DMS79 treated with DMSO at 0.1 percent for 48 hours (cell line): ENCODE results near the gene CHST11.

Experiments
- DNase-seq: peaks from one replicate; lab custom pipeline; 2025; lab: John Stamatoyannopoulos, UW

Gene CHST11

GRCh38 chr12:104583301-104583700, 126.6 kb downstream of the CHST11 start:
- DNase-seq, result no peak

DNA sequence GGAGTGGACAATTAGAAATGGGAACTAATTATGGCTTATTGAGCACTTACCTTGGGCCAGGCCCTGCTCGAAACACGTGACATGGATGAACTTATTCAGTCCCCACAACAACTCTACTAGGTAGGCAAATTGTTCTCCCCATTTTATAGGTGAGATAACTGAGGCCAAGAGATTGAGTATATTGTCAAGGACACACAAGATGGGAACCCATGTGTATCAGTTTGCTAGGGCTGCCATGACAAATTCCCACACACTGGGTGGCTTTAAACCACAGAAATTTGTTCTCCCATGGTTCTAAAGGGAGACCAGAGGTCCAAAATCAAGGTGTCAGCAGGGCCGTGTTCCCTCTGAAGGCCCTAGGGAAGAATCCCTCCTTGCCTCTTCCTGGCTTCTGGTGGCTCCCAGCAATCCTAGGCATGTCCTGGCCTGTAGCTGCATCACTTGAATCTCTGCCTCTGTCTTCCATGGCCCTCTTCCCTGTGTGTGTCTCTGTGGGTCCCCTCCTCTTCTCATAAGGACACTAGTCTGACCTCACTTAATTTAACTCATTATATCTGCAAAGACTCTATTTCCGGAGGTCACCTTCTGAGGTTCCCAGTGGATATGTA, 128.8 kb downstream of the CHST11 start:
- no peak for DNase-seq

DNA sequence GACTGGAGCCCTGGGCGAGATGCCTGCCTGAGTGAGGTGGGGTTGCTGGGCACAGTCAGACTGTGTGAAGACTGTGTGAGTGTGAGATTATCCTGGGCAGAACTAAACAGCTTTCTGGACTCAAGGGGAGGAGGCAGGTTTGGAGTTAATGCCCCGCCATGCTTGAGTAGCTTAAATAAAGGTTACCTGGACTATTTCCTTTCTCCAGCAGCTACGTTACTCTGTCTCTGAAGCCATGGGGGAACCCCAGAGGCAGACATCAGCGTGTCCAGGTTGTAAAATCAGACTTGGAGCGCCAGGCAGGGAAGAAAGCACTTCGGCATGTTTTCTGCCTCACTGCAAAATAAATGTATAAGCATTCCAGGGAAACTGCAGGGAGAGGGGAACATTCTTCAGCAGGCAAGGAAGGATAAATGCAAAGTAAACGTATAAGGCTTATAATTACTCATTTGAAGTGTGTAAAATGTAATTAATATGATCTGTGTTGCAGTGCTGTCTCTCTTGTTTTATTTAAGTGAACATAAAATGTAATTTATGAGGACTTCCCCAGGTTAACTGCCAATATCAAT, 129.7 kb downstream of the CHST11 start:
- peak; percentile 66 for DNase-seq

DNA sequence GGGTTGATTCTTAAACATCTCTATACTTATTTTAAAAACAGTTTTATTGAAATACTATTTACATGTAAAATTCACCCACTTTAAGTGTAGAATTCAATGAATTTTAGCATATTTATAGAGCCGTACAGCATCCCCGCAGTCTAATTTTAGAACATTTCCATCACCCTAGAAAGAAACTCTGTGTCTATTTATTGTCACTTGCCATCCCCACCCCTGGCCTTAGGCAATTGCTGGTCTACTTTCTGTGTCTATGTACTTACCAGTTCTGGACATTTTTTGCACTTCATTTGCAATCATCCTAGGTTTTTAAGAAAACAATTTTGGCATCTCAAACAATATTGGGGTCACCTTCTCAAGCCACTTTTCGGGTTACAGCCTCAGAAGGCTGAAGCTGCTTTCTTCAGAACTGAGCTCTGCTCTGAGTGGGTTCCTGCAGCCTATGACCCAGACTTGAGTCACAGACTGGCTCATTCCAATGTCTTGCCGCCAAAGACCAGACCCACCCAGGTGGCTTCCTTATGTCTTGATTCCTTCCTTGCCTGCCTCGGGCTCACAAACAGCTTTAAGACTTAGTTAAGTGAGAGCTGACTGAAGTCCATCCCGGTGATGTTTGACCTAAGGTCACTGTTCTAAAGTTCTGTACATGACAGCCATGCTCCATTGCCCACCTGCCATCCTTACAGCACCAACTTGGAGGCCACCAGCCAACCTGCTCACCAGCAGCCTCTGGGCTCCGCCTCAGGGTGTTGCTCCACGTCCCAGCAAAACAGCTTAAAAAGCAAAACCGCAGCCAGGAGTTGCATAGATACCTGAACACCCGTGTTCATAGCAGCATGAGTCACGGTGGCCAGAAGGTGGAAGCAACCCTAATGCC, 131.5 kb downstream of the CHST11 start:
- DNase-seq, result no peak

GRCh38 chr12:104588921-104589590, 132.3 kb downstream of the CHST11 start:
- DNase-seq, result no peak

DNA sequence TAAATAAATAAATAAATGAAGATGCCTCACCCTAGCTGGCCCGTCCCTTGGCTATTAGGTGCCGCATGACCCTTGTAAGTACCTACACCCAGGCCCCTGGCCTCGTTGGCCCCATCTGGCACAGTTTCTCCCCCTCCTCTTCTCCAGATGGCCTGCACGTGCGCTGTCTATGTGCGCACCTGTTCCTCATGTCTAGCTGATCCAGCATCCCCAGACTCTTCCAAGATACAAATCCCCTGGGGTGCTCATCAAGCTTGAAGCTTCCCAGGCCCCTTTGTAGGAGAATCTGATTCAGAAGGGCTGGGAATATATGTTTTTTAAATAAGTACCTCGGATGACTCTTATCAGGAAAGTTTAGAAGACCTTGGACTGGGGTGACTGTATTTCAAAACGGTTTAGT, 133.3 kb downstream of the CHST11 start:
- DNase-seq, result no peak

GRCh38 chr12:104591257-104591885, 134.6 kb downstream of the CHST11 start:
- DNase-seq, result no peak

- DNase-seq, result no peak
Measured at GRCh38 chr12:104593482-104593881, 136.7 kb downstream of the CHST11 start.

DNA sequence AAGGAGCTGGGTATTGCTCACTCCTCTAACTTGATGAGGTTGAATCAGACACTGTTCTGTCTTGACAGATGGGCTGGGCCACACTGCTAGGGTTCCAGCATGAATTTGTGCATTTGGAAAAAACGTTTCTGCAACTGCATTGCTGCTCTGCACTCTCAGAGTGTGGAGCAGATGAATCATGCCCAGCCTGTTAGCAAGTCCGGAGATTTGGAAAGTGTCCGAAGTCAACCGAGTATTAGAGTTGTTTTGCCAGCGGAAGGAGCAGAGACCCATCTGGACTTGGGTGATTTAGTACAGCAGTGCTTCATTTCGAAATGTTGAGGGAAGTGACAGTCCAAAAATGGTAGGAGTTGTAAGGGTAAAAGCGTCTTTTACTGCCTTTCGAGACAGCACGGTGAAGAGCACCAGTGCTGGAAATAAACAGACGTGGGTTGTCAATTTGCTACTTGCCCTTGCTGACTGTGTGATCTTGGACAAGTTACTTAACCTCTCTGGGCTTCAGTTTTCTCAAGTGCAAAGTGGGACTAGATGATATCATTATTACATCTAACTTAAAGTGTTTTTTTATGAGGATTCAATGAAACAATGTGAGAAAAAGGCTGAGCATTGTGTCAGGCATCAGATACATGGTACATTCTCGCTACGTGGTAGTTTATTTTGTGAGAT, 139.5 kb downstream of the CHST11 start:
- no peak for DNase-seq

GRCh38 chr12:104596898-104597843, 140.4 kb downstream of the CHST11 start:
- DNase-seq, result no peak

GRCh38 chr12:104598342-104599271, 141.9 kb downstream of the CHST11 start:
- DNase-seq, result no peak

DNA sequence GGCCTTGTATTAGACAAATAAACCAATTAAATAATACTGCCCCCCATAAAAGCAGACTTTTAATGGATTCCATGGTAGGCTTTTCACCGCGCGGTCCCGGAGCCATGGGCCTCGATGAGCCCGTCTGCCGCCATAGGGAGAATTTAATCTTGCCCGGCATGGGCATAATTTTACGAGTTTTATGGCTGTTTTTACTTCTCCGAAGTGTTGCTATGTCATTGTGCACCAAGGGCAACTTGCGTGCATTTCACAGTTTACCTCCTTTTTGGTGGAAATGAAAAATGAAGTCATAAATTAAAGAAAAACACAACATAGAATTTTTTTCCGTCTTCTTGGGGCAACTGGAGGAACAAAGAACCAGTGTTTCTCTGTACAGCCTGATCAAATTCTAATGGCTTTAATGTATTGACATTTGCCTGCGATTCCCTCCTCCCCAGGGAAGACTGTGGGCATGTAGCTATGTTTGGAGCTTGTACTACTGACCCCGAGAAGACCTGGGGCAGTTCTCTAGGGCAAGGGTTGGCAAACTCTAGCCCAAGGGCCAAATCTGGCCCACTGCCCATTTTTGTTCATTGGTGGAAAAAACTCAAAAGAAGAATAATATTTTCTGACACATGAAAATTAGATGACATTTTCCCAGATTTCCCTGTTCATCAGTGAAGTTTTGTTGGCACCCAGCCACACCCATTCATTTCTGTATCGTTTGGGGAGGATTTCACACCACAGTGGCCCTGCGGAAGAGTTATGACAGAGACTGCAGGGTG, 142.7 kb downstream of the CHST11 start:
- no peak for DNase-seq

GRCh38 chr12:104600036-104600712, 143.4 kb downstream of the CHST11 start:
- DNase-seq, result no peak

DNA sequence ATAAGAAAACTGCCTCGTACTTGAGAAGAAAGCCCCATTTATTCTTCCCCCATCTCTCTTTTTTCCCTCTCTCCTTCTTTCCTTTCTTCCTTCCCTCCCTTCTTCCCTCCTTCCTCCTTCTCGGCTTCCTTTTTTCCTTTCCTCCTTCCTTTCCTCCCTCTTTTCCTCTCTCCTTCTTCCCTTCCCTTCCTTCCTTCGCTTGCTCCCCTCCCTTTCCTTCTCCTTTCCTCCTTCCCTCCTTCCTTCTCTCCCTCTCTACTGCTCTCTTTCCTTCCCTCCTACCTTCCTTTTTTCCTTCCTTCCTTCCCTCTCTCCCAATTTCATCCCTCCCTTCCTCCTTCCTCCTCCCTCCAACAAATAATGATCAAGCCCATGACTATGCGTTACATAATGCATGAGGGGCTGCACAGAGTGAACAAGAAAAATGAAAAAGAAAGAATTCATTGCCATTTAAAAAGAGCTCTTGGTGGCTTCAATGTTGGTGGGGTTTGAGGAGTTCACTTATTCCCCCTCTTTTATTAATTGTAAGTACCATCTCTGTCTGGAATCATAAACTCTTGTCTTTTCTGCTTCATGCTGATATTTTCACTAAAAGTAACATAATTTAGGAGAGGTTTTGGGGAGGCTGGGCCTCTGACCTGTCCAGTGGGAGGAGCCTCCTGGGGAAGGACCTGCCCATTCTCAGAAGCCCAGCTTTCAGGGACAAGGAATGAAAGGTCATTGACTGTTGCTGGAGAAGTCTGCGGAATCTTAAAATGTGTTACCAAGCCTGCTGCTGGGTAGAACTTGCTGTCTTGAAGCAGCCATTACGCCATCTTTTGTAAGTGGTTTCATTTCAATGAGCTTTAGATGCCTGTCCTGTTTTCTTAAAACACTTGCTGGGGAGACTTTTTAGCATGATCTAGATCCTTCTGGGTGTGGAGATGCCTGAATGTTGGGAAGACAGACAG, 144.3 kb downstream of the CHST11 start:
- no peak for DNase-seq

DNA sequence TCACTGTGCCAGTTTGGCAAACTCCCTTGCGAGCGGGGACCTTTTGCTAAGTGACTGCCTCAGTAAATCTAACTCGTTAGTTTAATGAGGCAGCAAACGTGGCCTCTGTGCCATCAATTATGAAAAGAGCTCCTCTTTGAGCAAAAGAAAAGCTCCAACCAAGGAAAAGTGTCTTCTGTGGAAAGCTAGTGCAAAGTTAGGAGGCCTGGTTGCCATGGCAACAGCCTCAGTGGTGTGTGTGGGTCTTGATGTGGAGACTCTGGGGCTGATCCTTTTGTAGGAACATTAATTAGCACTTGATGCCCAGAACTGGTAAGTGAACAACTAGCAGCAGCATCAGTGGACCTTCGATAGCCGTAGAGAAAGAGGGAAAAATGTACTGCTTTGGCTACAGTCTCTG, 145.7 kb downstream of the CHST11 start:
- no peak for DNase-seq

GRCh38 chr12:104602896-104603295, 146.1 kb downstream of the CHST11 start:
- DNase-seq, result no peak

DNA sequence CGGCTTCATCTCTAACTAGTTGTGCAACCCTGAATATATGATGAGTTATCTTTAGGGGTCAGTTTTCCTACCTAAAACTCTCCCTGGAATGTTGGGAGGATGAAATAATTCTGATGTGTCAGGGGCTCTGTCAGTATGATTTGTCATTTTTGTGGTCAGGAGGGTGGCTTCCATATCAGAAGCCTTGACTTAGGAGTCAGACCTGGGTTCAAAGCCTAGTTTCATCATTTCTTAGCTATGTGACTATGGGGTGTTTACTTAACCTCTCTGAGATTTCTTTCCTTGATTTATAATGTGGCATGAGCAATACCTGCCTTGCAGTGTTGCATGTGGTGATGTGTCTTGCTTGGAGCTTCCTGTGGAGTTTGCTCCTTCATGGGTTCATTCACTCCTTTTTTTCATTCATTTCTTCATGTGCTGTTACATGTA, 146.8 kb downstream of the CHST11 start:
- DNase-seq, result no peak
